K562 (cell line): ENCODE results near the gene RINT1. TPM values are rescaled to one million over a fixed set of nuclear protein-coding genes. Genes with fewer than 3 reads are reported as not detected.

Source experiments
- ARID2 ChIP-seq: fragments of 450-650 bp; IDR thresholded peaks from 2 replicates; pipeline ENCODE4 v1.6.1; 2017; ENCODE audit warnings: antibody characterized with exemption, mild to moderate bottlenecking
- CAMTA2 ChIP-seq: fragments of 250-450 bp; sonication (Bioruptor Pico); conservative IDR thresholded peaks from 2 replicates; pipeline ENCODE4 v1.5.1; 2022
- CBX2 ChIP-seq: fragments of 200-600 bp; sonication (generic); IDR thresholded peaks from one replicate; pipeline ENCODE4 v1.6.1; 2012; ENCODE audit warnings: mild to moderate bottlenecking, low read length, inconsistent platforms; ENCODE audit not compliant: insufficient read depth, poor library complexity, severe bottlenecking
- CHAMP1 ChIP-seq: fragments of 450-650 bp; IDR thresholded peaks from 2 replicates; pipeline ENCODE4 v1.6.1; 2016; ENCODE audit warnings: mild to moderate bottlenecking
- ELF4 ChIP-seq: fragments of 450-650 bp; formaldehyde crosslinking; IDR thresholded peaks from 2 replicates; pipeline ENCODE4 v1.4.0; 2022; ENCODE audit warnings: missing genetic modification characterization
- GTF2B ChIP-seq: IDR thresholded peaks from 2 replicates; pipeline ENCODE4 v1.6.1; 2011; ENCODE audit not compliant: insufficient read length; ENCODE audit errors: extremely low read depth
- GTF2F1 ChIP-seq: IDR thresholded peaks from 2 replicates; pipeline ENCODE4 v1.6.1; 2011; ENCODE audit warnings: low read depth, low read length, improper control_type of control experiment
- HCFC1 ChIP-seq: IDR thresholded peaks from 2 replicates; pipeline ENCODE4 v1.6.1; 2012; ENCODE audit warnings: low read depth, low read length, improper control_type of control experiment
- L3MBTL2 ChIP-seq: fragments of 450-650 bp; IDR thresholded peaks from 2 replicates; pipeline ENCODE4 v1.6.1; 2016; ENCODE audit warnings: mild to moderate bottlenecking, moderate library complexity
- MAFF ChIP-seq: IDR thresholded peaks from 2 replicates; pipeline ENCODE4 v1.6.1; 2012; ENCODE audit warnings: low read length, improper control_type of control experiment
- NRF1 ChIP-seq, 2 experiments: fragments of 450-650 bp; IDR thresholded peaks in 1 of 2; conservative IDR thresholded peaks in 1 of 2; 2 replicates each; pipeline ENCODE4 v1.6.1; 2014; ENCODE audit warnings: mild to moderate bottlenecking in 2 of 2
- PHB ChIP-seq: fragments of 250-450 bp; sonication (Bioruptor Pico); IDR thresholded peaks from 2 replicates; pipeline ENCODE4 v1.5.0; 2021
- PRPF4 ChIP-seq: fragments of 200-400 bp; formaldehyde crosslinking; IDR thresholded peaks from one replicate; pipeline ENCODE4 v1.6.1; 2017; ENCODE audit warnings: low read length, low read depth, mild to moderate bottlenecking; ENCODE audit not compliant: insufficient read depth, poor library complexity, severe bottlenecking
- SAP30 ChIP-seq: fragments of 200-600 bp; sonication (generic); IDR thresholded peaks from 2 replicates; pipeline ENCODE4 v1.6.1; 2012; ENCODE audit warnings: borderline replicate concordance, low read depth, mild to moderate bottlenecking, moderate library complexity, low read length, control low read depth, inconsistent platforms; ENCODE audit not compliant: insufficient read depth, poor library complexity, severe bottlenecking
- SMAD4 ChIP-seq: fragments of 250-450 bp; sonication (Bioruptor Pico); conservative IDR thresholded peaks from 2 replicates; pipeline ENCODE4 v1.8.0; 2021; ENCODE audit warnings: inconsistent platforms, mild to moderate bottlenecking, moderate library complexity
- SNAPC5 ChIP-seq: fragments of 250-450 bp; sonication (Bioruptor Pico); IDR thresholded peaks from 2 replicates; pipeline ENCODE4 v1.8.0; 2021; ENCODE audit warnings: moderate library complexity, mild to moderate bottlenecking, inconsistent platforms
- SREBF1 ChIP-seq: fragments of 150-350 bp; IDR thresholded peaks from 2 replicates; pipeline ENCODE4 v1.6.1; 2014; ENCODE audit warnings: antibody characterized with exemption, low read depth, low read length, borderline replicate concordance
- SRF ChIP-seq, 2 experiments: fragments of 250-450, 450-650 bp in 1 of 2; sonication (Bioruptor Pico) in 1 of 2; sonication (generic) in 1 of 2; formaldehyde crosslinking; IDR thresholded peaks; 2 replicates each; pipeline versions ENCODE4 v1.5.0 to v1.5.1; 2020 to 2022; ENCODE audit warnings: mild to moderate bottlenecking in 1 of 2, missing genetic modification reagents in 1 of 2
- TAL1 ChIP-seq: fragments of 450-650 bp; IDR thresholded peaks from 2 replicates; pipeline ENCODE4 v1.6.1; 2016; ENCODE audit warnings: mild to moderate bottlenecking
- TEAD4 ChIP-seq, 2 experiments: sonication (generic) in 1 of 2; formaldehyde crosslinking in 1 of 2; IDR thresholded peaks; 2 replicates each; pipeline versions ENCODE4 v1.6.1 to v1.8.0; 2012 to 2022; ENCODE audit warnings: borderline replicate concordance in 1 of 2, inconsistent platforms in 1 of 2, low read length in 1 of 2, mild to moderate bottlenecking in 1 of 2, missing genetic modification reagents in 1 of 2
- ZC3H8 ChIP-seq: fragments of 450-650 bp; IDR thresholded peaks from 2 replicates; pipeline ENCODE4 v1.6.1; 2017
- ZNF444 ChIP-seq: fragments of 250-450 bp; sonication (Bioruptor Pico); IDR thresholded peaks from 2 replicates; pipeline ENCODE4 v1.4.0; 2020; ENCODE audit warnings: mild to moderate bottlenecking, moderate library complexity
- ZNF644 ChIP-seq: fragments of 200-800 bp; sonication (Bioruptor generic); IDR thresholded peaks from 2 replicates; pipeline ENCODE4 v1.6.1; 2016; ENCODE audit warnings: low read depth, missing genetic modification characterization, missing compliant biosample characterization
- ZNF785 ChIP-seq: fragments of 250-450 bp; sonication (Bioruptor Pico); IDR thresholded peaks from 2 replicates; pipeline ENCODE4 v1.4.0; 2020; ENCODE audit warnings: mild to moderate bottlenecking
- polyA plus RNA-seq, 8 experiments: library from polyadenylated mRNA; depleted of rRNA in 4 of 8; stranded (reverse) in 5 of 8; unstranded in 3 of 8; fragments of >200 nt; fragmentation: Nextera tagmentation in 2 of 8; fragmentation: Illumina TruSeq in 1 of 8; extraction: Ambion mirVana in 2 of 8; extraction: Trizol in 1 of 8; gene quantifications; 2 replicates each; pipeline versions ENCODE4 v1.2.1 to v1.2.3, GENCODE V29; 2011 to 2014; ENCODE audit warnings: inconsistent platforms in 1 of 8, missing spikeins in 1 of 8
- total RNA-seq, 7 experiments: library from RNA; depleted of rRNA in 6 of 7; stranded (reverse); fragments of >200 nt in 6 of 7; fragmentation: Illumina TruSeq in 2 of 7; extraction: Trizol in 2 of 7; gene quantifications; 2 replicates each; pipeline versions ENCODE4 v1.2.1 to v1.2.3, GENCODE V29; 2011 to 2021; ENCODE audit warnings: low replicate concordance in 1 of 7
- TF ChIP-seq, protein P1 (sequence below): fragments of 250-450 bp; sonication (Bioruptor Pico); IDR thresholded peaks from 2 replicates; pipeline ENCODE4 v1.8.0; 2021; ENCODE audit warnings: mild to moderate bottlenecking, moderate library complexity

RINT1 gene
- total and polyA plus RNA-seq, 9 of the 15 experiments (the other 6 are each of a cell fraction or from before 2014, with no cell fraction given), result 21.3 to 74.3 (median 27.4) TPM

- TF ChIP-seq CBX2 (no peak), HCFC1 (no peak; the same call in 1 of the 2 replicates), SMAD4 (CRISPR knock-in tag) (no peak), ZNF644 (no peak), TEAD4 (IDR thresholded peaks at IDR 0.05; ENCODE audit: low read length) (peak; percentile 14; the same call in 1 of the 2 replicates), TEAD4 (CRISPR knock-in tag; IDR thresholded peaks at IDR 0.05; ENCODE audit: borderline replicate concordance) (no peak), CHAMP1 (no peak), ZNF444 (CRISPR knock-in tag) (no peak), CAMTA2 (CRISPR knock-in tag) (no peak), PHB (CRISPR knock-in tag) (no peak), MAFF (no peak), L3MBTL2 (peak; percentile 57), ARID2 (no peak), GTF2B (no peak), ZC3H8 (no peak), GTF2F1 (no peak), TAL1 (peak; percentile 50; the same call in 1 of the 2 replicates), SRF (CRISPR knock-in tag; IDR thresholded peaks at IDR 0.05) (no peak), ZNF785 (CRISPR knock-in tag) (no peak), SREBF1 (no peak), PRPF4 (no peak), SAP30 (no peak), NRF1 (conservative IDR thresholded peaks at IDR 0.05 in 1 of 2, IDR thresholded peaks at IDR 0.05 in 1 of 2) (no peak), ELF4 (CRISPR knock-in tag) (peak; percentile 65; the same call in 1 of the 2 replicates), SNAPC5 (no peak)
- TF ChIP-seq, protein P1, sequence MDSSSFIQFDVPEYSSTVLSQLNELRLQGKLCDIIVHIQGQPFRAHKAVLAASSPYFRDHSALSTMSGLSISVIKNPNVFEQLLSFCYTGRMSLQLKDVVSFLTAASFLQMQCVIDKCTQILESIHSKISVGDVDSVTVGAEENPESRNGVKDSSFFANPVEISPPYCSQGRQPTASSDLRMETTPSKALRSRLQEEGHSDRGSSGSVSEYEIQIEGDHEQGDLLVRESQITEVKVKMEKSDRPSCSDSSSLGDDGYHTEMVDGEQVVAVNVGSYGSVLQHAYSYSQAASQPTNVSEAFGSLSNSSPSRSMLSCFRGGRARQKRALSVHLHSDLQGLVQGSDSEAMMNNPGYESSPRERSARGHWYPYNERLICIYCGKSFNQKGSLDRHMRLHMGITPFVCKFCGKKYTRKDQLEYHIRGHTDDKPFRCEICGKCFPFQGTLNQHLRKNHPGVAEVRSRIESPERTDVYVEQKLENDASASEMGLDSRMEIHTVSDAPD, result no peak
Measured at GRCh38 chr7:105585850-105586500, 54.0 kb downstream of the RINT1 start (continued).
